K562 (cell line): ENCODE measurements around the gene COX19. TPM values are rescaled to one million over a fixed set of nuclear protein-coding genes. Genes with fewer than 3 reads are reported as not detected.

Experiments used
- ATAC-seq: fragments of 200-7000 bp; cut with Tn5 transposase; 3 replicates; pipeline ENCODE4 v1.9.1; 2020; ENCODE audit warnings: moderate library complexity
- BruUV-seq: library from RNA; stranded (reverse); fragments of 400-500 nt; replicated peaks from 2 replicates; lab custom pipeline; 2021; lab: Mats Ljungman, UMichigan
- CTCF ChIA-PET: fragments of 300-600 bp; formaldehyde crosslinking; extraction: SDS; loops from one replicate; lab custom pipeline; 2021; ENCODE audit warnings: low intra/inter-chr PET ratio; lab: Yijun Ruan, JAX
- POLR2A ChIA-PET: fragments of 300-600, 350-650 bp; sonication (Branson Sonifier 250); formaldehyde crosslinking; extraction: SDS; loops from one replicate; lab custom pipeline; 2021; ENCODE audit warnings: antibody characterized with exemption, inconsistent platforms; lab: Yijun Ruan, JAX
- DNase-seq, 4 experiments: peaks; one replicate each; pipeline versions ENCODE4 v3.0.0 to v3.0.0-alpha.2; 2011 to 2018; ENCODE audit warnings: low spot score in 3 of 4, mixed read lengths in 3 of 4; ENCODE audit errors: extremely low read depth in 1 of 4
- FAIRE-seq: peaks from 2 replicates; lab custom pipeline; 2011; peaks lifted over from hg19 to GRCh38; lab: Jason Lieb, UNC
- H2AFZ ChIP-seq: 2 replicates; pipeline ENCODE4 v1.6.0; 2011; ENCODE audit warnings: low read depth, low read length, control low read depth, inconsistent platforms
- H3K27ac ChIP-seq: fragments of 200-600 bp; 3 replicates; pipeline ENCODE4 v1.8.0; 2011; ENCODE audit warnings: low read depth, mild to moderate bottlenecking, control low read depth, inconsistent platforms, low read length, moderate library complexity, mixed read lengths; ENCODE audit errors: extremely low read depth
- H3K27me3 ChIP-seq, 2 experiments: fragments of 300-600 bp in 1 of 2; 2 replicates in 1 of 2; 3 replicates in 1 of 2; pipeline versions ENCODE4 v1.6.0 to v1.8.0; 2011; ENCODE audit warnings: inconsistent platforms in 2 of 2, low read length in 2 of 2, mild to moderate bottlenecking in 1 of 2, mixed read lengths in 1 of 2, moderate library complexity in 1 of 2; ENCODE audit not compliant: control insufficient read depth in 2 of 2, insufficient read depth in 2 of 2
- H3K36me3 ChIP-seq: fragments of 300-600 bp; 3 replicates; pipeline ENCODE4 v1.8.0; 2011; ENCODE audit warnings: mild to moderate bottlenecking, low read length, inconsistent platforms; ENCODE audit not compliant: control insufficient read depth, insufficient read depth
- H3K4me1 ChIP-seq, 2 experiments: fragments of 200-600 bp in 1 of 2; replicated peaks in 1 of 2; 2 replicates in 1 of 2; 3 replicates in 1 of 2; pipeline versions ENCODE4 v1.5.1 to v1.8.0; 2011; ENCODE audit warnings: inconsistent platforms in 2 of 2, low read length in 2 of 2, mild to moderate bottlenecking in 1 of 2, mixed read lengths in 1 of 2, moderate library complexity in 1 of 2; ENCODE audit not compliant: control insufficient read depth in 2 of 2, insufficient read depth in 2 of 2
- H3K4me2 ChIP-seq: 2 replicates; pipeline ENCODE4 v1.6.1; 2011; ENCODE audit warnings: low read length, control low read depth, inconsistent platforms, mixed read lengths; ENCODE audit not compliant: insufficient read depth
- H3K4me3 ChIP-seq: fragments of 200-600 bp; sonication (generic), shearing (Covaris generic); 2 replicates; pipeline ENCODE4 v1.5.1; 2016; ENCODE audit warnings: control low read depth, inconsistent platforms
- H3K79me2 ChIP-seq: fragments of 200-600 bp; 3 replicates; pipeline ENCODE4 v1.8.0; 2011; ENCODE audit warnings: low read length, inconsistent platforms; ENCODE audit not compliant: control insufficient read depth, insufficient read depth
- H3K9ac ChIP-seq, 2 experiments: 2 replicates each; pipeline versions ENCODE4 v1.6.0 to v1.6.1; 2011; ENCODE audit warnings: low read depth in 2 of 2, low read length in 2 of 2, control low read depth in 1 of 2, inconsistent platforms in 1 of 2, mild to moderate bottlenecking in 1 of 2, mixed read lengths in 1 of 2; ENCODE audit not compliant: insufficient read depth in 1 of 2
- H3K9me1 ChIP-seq: one replicate; pipeline ENCODE4 v1.6.0; 2011; ENCODE audit warnings: inconsistent platforms, mild to moderate bottlenecking, low read length, moderate library complexity; ENCODE audit not compliant: control insufficient read depth, insufficient read depth
- H3K9me3 ChIP-seq: replicated peaks from 2 replicates; pipeline ENCODE4 v1.5.1; 2011; ENCODE audit warnings: low read depth, low read length, inconsistent platforms; ENCODE audit not compliant: control insufficient read depth, insufficient read depth
- H4K20me1 ChIP-seq: replicated peaks from 2 replicates; pipeline ENCODE4 v1.6.1; 2011; ENCODE audit warnings: low read length, inconsistent platforms, mixed read lengths; ENCODE audit not compliant: control insufficient read depth, insufficient read depth
- CTBP1 ChIP-seq: fragments of 450-650 bp; IDR thresholded peaks from 2 replicates; pipeline ENCODE4 v1.6.1; 2016; ENCODE audit warnings: borderline replicate concordance
- ETV1 ChIP-seq: fragments of 450-650 bp; conservative IDR thresholded peaks from 2 replicates; pipeline ENCODE4 v1.6.1; 2016; ENCODE audit warnings: missing genetic modification characterization, control low read depth, low read depth, missing compliant biosample characterization
- MAX ChIP-seq: sonication (generic); formaldehyde crosslinking; IDR thresholded peaks from 2 replicates; pipeline ENCODE4 v1.9.0; 2022; ENCODE audit warnings: mild to moderate bottlenecking, missing genetic modification reagents
- MBD1 ChIP-seq: fragments of 250-450 bp; sonication (Bioruptor Pico); IDR thresholded peaks from 2 replicates; pipeline ENCODE4 v1.8.0; 2022; ENCODE audit warnings: inconsistent platforms
- NR4A1 ChIP-seq, 2 experiments: fragments of 250-450 bp in 1 of 2; fragments of 450-650 bp in 1 of 2; sonication (Bioruptor Pico) in 1 of 2; IDR thresholded peaks; 2 replicates each; pipeline versions ENCODE4 v1.4.0 to v1.6.1; 2016 to 2020; ENCODE audit warnings: mild to moderate bottlenecking in 2 of 2, missing compliant biosample characterization in 1 of 2, missing genetic modification characterization in 1 of 2, moderate library complexity in 1 of 2
- TEAD4 ChIP-seq, 2 experiments: sonication (generic) in 1 of 2; formaldehyde crosslinking in 1 of 2; IDR thresholded peaks; 2 replicates each; pipeline versions ENCODE4 v1.6.1 to v1.8.0; 2012 to 2022; ENCODE audit warnings: borderline replicate concordance in 1 of 2, inconsistent platforms in 1 of 2, low read length in 1 of 2, mild to moderate bottlenecking in 1 of 2, missing genetic modification reagents in 1 of 2
- ZNF354B ChIP-seq: fragments of 250-450 bp; sonication (Bioruptor Pico); IDR thresholded peaks from 2 replicates; pipeline ENCODE4 v1.4.0; 2020
- ZNF785 ChIP-seq: fragments of 250-450 bp; sonication (Bioruptor Pico); IDR thresholded peaks from 2 replicates; pipeline ENCODE4 v1.4.0; 2020; ENCODE audit warnings: mild to moderate bottlenecking
- WGBS: fragments of 100-300 bp; shearing (Covaris generic); methylation state at CpG from one replicate; pipeline ENCODE4 v1.1.6; 2016; ENCODE audit warnings: low coverage, mixed read lengths; ENCODE audit not compliant: insufficient coverage; ENCODE audit errors: missing lambda C conversion rate; 5-methylcytosine and 5-hydroxymethylcytosine counted together
- in situ Hi-C: fragments of 300-500 bp; cut with MboI; formaldehyde crosslinking; loops from 4 replicates; pipeline ENCODE4 v1.15.0; 2018; ENCODE audit warnings: inconsistent platforms, mixed read lengths
- intact Hi-C: fragments of 100-400 bp; cut with micrococcal nuclease; formaldehyde crosslinking; loops from 2 replicates; pipeline ENCODE4 v1.14.2; 2022
- polyA plus RNA-seq, 8 experiments: library from polyadenylated mRNA; depleted of rRNA in 4 of 8; stranded (reverse) in 5 of 8; unstranded in 3 of 8; fragments of >200 nt; fragmentation: Nextera tagmentation in 2 of 8; fragmentation: Illumina TruSeq in 1 of 8; extraction: Ambion mirVana in 2 of 8; extraction: Trizol in 1 of 8; gene quantifications; 2 replicates each; pipeline versions ENCODE4 v1.2.1 to v1.2.3, GENCODE V29; 2011 to 2014; ENCODE audit warnings: inconsistent platforms in 1 of 8, missing spikeins in 1 of 8
- total RNA-seq, 7 experiments: library from RNA; depleted of rRNA in 6 of 7; stranded (reverse); fragments of >200 nt in 6 of 7; fragmentation: Illumina TruSeq in 2 of 7; extraction: Trizol in 2 of 7; gene quantifications; 2 replicates each; pipeline versions ENCODE4 v1.2.1 to v1.2.3, GENCODE V29; 2011 to 2021; ENCODE audit warnings: low replicate concordance in 1 of 7
- TF ChIP-seq, protein P1 (sequence below), 2 experiments: IDR thresholded peaks in 1 of 2; conservative IDR thresholded peaks in 1 of 2; 2 replicates each; pipeline ENCODE4 v1.6.1; 2016; ENCODE audit warnings: low read depth in 2 of 2, mild to moderate bottlenecking in 1 of 2, missing compliant biosample characterization in 1 of 2, missing genetic modification characterization in 1 of 2, moderate library complexity in 1 of 2
- TF ChIP-seq, protein P2 (sequence below): fragments of 250-450 bp; sonication (Bioruptor Pico); IDR thresholded peaks from 2 replicates; pipeline ENCODE4 v1.5.1; 2021; ENCODE audit warnings: mild to moderate bottlenecking

COX19 gene
- total and polyA plus RNA-seq, 9 of the 15 experiments (the other 6 are each of a cell fraction or from before 2014, with no cell fraction given), result 5.2 to 10.5 (median 7.9) TPM

- TF ChIP-seq, protein P1, sequence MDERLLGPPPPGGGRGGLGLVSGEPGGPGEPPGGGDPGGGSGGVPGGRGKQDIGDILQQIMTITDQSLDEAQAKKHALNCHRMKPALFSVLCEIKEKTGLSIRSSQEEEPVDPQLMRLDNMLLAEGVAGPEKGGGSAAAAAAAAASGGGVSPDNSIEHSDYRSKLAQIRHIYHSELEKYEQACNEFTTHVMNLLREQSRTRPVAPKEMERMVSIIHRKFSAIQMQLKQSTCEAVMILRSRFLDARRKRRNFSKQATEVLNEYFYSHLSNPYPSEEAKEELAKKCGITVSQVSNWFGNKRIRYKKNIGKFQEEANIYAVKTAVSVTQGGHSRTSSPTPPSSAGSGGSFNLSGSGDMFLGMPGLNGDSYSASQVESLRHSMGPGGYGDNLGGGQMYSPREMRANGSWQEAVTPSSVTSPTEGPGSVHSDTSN (CRISPR knock-in tag; IDR thresholded peaks at IDR 0.05; ENCODE audit: low read depth), result no peak
- TF ChIP-seq, protein P1 (tag; conservative IDR thresholded peaks at IDR 0.05; ENCODE audit: low read depth), result peak; percentile 67; the same call in 1 of the 2 replicates
- TF ChIP-seq, all 486 proteins: peak for 5
Measured at GRCh38 chr7:940599-941408, 34.5 kb downstream of the COX19 start (continued).

GRCh38 chr7:939843-940242 lies 35.5 kb downstream of the COX19 start:
- intact Hi-C loops (no loop called here), in situ Hi-C loops (no loop called here)
- no peaks in the 10 kb centered on the region for H3K79me2 ChIP-seq
- H3K4me2 ChIP-seq, result no peak overlapping the region
- ChIA-PET POLR2A (no interaction called here), CTCF (no interaction called here)
- H3K27ac ChIP-seq, result no peak overlapping the region
- no peaks in the 10 kb centered on the region for H4K20me1 ChIP-seq
- DNase-seq (no peak), ATAC-seq (no peak), FAIRE-seq (no peak)
- 4% methylated on average over 4 of the region's 4 CpGs for WGBS
- H3K4me3 ChIP-seq, result no peak overlapping the region
- no peak overlapping the region for H3K9ac ChIP-seq
- peaks cover 0 to 12% of the 10 kb centered on the region in 2 experiments; a peak in 2 of 5 replicates for H3K27me3 ChIP-seq
- peaks cover 0 to 21% of the 10 kb centered on the region in 2 experiments; a peak in 2 of 5 replicates for H3K4me1 ChIP-seq
- H3K9me1 ChIP-seq, result no peaks in the 10 kb centered on the region
- no TSS peak for BruUV-seq
- H3K36me3 ChIP-seq, result no peaks in the 10 kb centered on the region
- H3K9me3 ChIP-seq, result peaks cover 8% of the 10 kb centered on the region
- H2AFZ ChIP-seq, result no peak overlapping the region
- no peak for TF ChIP-seq NR4A1 (CRISPR knock-in tag; IDR thresholded peaks at IDR 0.05)
- TF ChIP-seq NR4A1 (tag; IDR thresholded peaks at IDR 0.05), result no peak
- no peak for TF ChIP-seq CTBP1
- TF ChIP-seq, protein P2, sequence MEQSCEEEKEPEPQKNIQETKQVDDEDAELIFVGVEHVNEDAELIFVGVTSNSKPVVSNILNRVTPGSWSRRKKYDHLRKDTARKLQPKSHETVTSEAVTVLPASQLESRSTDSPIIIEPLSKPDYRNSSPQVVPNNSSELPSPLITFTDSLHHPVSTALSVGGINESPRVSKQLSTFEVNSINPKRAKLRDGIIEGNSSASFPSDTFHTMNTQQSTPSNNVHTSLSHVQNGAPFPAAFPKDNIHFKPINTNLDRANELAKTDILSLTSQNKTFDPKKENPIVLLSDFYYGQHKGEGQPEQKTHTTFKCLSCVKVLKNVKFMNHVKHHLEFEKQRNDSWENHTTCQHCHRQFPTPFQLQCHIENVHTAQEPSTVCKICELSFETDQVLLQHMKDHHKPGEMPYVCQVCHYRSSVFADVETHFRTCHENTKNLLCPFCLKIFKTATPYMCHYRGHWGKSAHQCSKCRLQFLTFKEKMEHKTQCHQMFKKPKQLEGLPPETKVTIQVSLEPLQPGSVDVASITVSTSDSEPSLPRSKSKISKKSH (CRISPR knock-in tag), result no peak
- no peak for TF ChIP-seq ETV1 (tag)
- no peak for TF ChIP-seq ZNF785 (CRISPR knock-in tag)
- no peak for TF ChIP-seq ZNF354B (CRISPR knock-in tag)
- TF ChIP-seq MBD1 (CRISPR knock-in tag), result no peak
- no peak for TF ChIP-seq TEAD4 (IDR thresholded peaks at IDR 0.05; ENCODE audit: low read length)
- no peak for TF ChIP-seq TEAD4 (CRISPR knock-in tag; IDR thresholded peaks at IDR 0.05; ENCODE audit: borderline replicate concordance)
- TF ChIP-seq MAX (CRISPR knock-in tag), result no peak
